Measurements from ENCODE around the gene NPY4R.
"Not testable (repeated sequence)": the region's sequence is repeated elsewhere in the genome, so short reads cannot be mapped to it uniquely, and the experiment has no call there.

DNA sequence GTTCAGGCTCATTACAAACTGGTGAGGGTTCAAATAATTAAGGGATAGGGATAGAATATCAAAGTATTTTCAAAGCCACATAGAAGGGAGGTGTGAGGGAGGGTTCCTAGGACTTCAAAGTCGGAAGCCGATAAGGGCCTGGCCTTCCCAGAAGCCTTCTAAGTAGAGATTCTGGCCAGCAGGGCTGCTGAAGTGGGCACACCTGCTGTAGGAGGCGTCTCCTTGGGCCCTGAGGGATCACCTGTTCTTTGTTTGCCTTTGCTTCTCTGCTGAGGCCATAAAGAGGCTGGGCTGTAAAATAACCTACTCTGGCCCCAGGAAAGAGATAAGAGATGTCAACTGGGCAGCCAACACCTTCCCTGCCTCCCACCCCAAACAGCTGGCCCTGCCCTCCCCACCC, 8.0 kb upstream of the NPY4R start:
- TF ChIP-seq POLR2A (IDR thresholded peaks at IDR 0.05) = not testable (repeated sequence)
- TF ChIP-seq, protein P1, sequence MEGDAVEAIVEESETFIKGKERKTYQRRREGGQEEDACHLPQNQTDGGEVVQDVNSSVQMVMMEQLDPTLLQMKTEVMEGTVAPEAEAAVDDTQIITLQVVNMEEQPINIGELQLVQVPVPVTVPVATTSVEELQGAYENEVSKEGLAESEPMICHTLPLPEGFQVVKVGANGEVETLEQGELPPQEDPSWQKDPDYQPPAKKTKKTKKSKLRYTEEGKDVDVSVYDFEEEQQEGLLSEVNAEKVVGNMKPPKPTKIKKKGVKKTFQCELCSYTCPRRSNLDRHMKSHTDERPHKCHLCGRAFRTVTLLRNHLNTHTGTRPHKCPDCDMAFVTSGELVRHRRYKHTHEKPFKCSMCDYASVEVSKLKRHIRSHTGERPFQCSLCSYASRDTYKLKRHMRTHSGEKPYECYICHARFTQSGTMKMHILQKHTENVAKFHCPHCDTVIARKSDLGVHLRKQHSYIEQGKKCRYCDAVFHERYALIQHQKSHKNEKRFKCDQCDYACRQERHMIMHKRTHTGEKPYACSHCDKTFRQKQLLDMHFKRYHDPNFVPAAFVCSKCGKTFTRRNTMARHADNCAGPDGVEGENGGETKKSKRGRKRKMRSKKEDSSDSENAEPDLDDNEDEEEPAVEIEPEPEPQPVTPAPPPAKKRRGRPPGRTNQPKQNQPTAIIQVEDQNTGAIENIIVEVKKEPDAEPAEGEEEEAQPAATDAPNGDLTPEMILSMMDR (IDR thresholded peaks at IDR 0.05) = not testable (repeated sequence)

All from transverse colon (tissue), 3 donors.